ENCODE measurements around the gene KISS1R.

DNA sequence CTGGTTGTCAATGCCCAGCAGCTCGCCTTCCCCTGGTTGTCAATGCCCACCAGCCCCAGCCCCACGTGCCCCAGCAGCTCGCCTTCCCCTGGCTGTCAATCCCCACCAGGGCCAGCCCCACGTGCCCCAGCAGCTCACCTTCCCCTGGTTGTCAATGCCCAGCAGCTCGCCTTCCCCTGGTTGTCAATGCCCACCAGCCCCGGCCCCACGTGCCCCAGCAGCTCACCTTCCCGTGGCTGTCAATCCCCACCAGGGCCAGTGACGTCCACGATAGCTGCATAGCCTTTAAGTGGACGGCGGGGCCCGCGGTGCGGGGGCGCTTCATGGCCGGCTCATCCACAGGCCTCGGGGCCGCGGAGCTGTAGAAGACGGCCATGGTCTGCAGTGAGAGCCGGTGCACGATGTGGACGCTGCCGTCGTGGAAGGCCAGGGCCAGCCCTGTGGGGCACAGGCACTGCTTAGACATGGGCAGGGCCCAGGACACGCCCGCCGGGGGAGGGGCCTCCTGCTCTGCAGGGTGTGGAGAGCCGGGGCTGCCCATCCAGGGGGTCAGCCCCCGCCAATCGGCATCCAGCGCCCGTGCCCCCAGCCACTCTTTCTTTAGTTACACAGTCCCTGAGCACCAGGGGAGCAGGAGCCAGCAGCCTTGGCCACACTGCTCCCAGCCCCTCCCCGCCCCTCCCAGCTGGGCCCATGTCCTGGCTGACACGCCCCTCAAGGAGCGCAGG lies 37.3 kb upstream of the KISS1R start:
- TF ChIP-seq, protein P1, sequence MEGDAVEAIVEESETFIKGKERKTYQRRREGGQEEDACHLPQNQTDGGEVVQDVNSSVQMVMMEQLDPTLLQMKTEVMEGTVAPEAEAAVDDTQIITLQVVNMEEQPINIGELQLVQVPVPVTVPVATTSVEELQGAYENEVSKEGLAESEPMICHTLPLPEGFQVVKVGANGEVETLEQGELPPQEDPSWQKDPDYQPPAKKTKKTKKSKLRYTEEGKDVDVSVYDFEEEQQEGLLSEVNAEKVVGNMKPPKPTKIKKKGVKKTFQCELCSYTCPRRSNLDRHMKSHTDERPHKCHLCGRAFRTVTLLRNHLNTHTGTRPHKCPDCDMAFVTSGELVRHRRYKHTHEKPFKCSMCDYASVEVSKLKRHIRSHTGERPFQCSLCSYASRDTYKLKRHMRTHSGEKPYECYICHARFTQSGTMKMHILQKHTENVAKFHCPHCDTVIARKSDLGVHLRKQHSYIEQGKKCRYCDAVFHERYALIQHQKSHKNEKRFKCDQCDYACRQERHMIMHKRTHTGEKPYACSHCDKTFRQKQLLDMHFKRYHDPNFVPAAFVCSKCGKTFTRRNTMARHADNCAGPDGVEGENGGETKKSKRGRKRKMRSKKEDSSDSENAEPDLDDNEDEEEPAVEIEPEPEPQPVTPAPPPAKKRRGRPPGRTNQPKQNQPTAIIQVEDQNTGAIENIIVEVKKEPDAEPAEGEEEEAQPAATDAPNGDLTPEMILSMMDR (conservative IDR thresholded peaks at IDR 0.05 in 1 of 2, IDR thresholded peaks at IDR 0.05 in 1 of 2; ENCODE audit: low read depth in 1 of 2, low read length in 2 of 2) = no peak
- no peak for TF ChIP-seq EZH2 (IDR thresholded peaks at IDR 0.05; ENCODE audit: low read length, missing control alignments)

Data from fibroblast of lung (primary cell).